ENCODE data around the gene QSOX1. TPM values are rescaled to one million over a fixed set of nuclear protein-coding genes. Genes with fewer than 3 reads are reported as not detected.

QSOX1 gene
- total RNA-seq, 1 donor from 2014 or later = 321 TPM

DNA sequence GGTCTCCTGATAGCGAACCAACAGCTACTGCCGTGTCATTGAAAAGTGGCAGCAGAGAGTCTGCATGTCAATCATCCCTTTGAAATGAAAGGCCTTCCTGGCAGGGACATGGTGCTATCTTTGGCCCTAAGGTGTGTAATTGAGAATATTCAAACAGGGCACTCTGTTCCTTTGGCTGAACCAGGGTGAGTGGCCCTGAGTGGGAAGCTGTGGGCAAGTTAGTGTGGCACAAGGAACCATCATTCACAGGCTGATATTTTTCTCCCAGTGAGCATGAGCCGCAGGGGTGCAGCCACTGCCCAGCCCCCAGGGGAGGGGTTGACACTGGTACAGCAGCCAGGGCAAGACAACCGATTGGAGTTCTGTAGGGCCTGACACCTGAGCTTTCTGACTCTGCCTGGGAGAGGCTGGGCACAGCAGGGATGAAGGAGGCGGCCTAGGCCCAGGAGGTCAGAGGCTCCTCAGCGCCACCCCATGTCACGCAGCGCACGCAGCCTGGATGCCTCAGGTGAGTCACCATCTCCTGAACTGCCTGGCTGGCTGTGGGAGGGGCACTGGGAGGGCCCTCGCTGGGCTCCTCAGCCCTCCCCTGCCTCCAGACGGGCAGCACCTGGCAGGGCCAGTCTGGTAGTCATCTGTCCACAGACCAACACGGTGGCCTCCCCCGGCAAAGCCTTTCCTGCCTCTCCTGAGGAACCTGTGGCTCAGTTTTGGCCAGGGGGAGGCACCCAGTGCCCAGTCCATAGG, 13.2 kb downstream of the QSOX1 start:
- DNase-seq (ENCODE audit: extremely low read depth, low read depth, low spot score) = no peak

GRCh38 chr1:180168786-180169639, 14.3 kb downstream of the QSOX1 start:
- no peak for DNase-seq (ENCODE audit: extremely low read depth, low read depth, low spot score)

- DNase-seq (ENCODE audit: extremely low read depth, low read depth, low spot score) = no peak
Measured at GRCh38 chr1:180169640-180170195, 15.0 kb downstream of the QSOX1 start.

- no peak for DNase-seq (ENCODE audit: extremely low read depth, low read depth, low spot score)
Measured at GRCh38 chr1:180170546-180171151, 16.0 kb downstream of the QSOX1 start.

DNA sequence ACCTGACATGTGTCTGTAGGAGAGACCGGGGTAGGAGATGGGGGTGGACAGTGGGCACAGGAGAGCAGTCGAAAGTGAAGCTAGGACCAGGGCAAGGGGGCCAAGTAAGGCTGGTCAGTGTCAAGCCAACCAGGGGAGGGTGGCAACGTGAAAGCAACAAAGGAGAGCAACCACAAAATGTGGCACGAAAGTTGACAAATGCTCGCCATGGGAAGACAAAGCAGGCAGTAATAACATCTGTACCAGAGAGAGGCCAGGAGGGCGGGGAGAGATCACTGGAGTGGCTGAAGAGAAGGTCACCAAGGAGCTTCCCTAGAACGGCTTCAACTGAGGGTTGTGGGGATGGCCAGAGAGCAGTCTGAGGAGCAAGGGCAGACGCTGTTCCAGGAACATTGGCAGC, 17.0 kb downstream of the QSOX1 start:
- no peak for DNase-seq (ENCODE audit: extremely low read depth, low read depth, low spot score)

DNA sequence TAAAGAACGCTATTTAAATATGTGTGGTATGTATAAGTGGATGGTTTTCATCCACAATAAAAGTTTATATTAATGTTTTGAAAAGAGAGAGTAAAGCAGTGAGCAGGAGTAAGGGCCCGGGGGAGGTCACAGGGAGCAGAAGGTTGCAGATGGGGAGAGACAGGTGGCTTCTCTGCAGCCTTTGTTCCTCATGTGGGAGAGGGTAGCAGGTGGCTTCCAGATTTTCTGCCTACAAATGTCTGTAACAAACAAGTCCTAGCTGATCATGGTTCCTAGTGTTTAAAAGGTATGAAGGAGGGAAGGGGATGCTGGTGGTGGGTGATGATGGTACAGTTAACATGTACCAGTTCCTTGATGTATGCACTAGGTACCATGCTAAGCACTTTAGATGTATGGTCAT, 18.8 kb downstream of the QSOX1 start:
- DNase-seq (ENCODE audit: extremely low read depth, low read depth, low spot score) = no peak

DNA sequence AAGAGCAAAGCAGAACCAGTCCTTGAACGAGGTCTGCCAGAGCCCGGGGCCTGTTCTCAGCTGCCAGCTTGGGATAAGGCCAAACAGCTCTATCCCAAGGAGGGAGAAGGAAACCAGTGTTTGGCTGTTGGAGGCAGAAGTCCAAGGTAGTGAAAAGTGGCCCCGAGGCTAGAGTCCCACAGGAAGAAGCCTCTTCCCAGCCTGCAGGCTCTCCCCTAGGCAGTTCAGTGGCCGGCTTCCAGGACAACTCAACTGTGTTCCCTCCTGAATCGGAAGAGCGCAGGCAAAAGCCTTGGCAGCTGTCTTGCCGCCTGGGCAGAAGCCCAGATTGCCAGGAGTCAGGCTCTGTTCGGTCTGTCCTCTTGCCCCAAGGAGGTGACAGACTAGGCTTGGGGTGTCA, 19.3 kb downstream of the QSOX1 start:
- no peak for DNase-seq (ENCODE audit: extremely low read depth, low read depth, low spot score)

DNA sequence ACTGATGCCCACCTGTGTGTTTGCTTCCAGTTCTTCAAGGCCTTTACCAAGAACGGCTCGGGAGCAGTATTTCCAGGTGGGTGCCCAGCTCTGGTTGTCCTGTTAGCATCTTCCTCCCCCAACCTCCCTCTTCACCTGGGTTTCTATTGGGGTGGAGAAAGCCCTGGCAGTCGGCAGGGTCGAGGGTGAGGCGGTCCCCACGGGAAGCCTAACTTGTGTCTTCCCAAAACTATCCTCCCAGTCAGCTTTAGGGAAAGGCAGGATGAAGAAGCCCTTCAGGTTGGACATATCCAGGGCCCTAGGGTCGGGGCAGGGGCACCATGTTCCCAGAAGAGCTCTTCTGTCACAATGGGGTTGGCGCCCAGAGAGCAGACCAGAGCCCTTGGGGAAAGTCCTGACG, 20.6 kb downstream of the QSOX1 start:
- no peak for DNase-seq (ENCODE audit: extremely low read depth, low read depth, low spot score)

DNA sequence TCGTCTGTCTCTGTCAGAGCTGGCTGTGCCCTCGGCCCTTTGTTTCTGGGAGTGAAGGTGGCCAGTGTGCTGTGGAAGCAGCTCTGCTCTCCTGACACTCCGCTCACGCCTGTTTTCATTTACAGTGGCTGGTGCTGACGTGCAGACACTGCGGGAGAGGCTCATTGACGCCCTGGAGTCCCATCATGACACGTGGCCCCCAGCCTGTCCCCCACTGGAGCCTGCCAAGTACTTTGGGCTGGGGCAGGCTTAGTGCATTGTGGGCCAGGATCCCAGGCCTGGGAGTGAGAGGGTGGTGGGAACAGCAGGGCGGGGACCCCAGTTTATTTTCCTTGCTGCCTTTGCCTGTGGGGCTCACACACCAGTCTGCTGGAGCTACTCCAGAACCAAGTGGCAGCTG, 21.1 kb downstream of the QSOX1 start:
- DNase-seq (ENCODE audit: extremely low read depth, low read depth, low spot score) = no peak

DNA sequence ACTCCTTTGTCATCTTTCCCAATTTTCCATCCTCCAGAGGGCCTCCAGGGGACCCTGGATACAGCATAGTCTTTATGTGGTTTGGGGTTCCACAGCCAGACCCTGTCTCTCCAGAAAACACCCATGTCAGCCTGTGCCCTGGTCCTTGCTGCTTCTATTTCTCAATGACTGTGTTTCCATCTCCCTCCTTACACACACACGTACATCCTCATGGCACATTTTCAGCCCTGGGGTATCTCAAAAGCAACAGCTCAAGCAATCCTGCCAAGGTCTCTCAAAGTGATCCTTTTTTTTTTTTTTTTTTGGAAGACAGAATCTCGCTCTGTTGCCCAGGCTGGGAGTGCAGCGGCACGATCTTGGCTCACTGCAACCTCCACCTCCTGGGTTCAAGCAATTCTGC, 22.3 kb downstream of the QSOX1 start:
- DNase-seq (ENCODE audit: extremely low read depth, low read depth, low spot score) = no peak

DNA sequence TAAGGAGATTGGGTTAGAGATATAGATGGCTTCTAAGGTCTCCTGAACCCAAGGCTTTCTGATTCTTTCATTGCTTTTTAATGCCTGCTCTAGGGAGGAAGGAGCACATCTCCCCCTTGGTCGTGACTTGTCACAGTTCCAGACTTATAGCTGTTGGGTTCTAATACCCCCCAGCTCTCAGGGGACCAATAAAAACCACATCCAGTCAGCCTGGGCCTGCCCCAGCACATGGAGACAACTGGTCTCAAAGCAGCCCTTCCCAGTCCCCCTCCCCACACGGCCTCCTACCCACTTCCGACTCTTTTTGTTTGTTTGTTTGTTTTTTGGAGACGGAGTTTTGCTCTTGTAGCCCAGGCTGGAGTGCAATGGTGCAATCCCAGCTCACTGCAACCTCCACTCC, 23.3 kb downstream of the QSOX1 start:
- DNase-seq (ENCODE audit: extremely low read depth, low read depth, low spot score) = no peak

DNA sequence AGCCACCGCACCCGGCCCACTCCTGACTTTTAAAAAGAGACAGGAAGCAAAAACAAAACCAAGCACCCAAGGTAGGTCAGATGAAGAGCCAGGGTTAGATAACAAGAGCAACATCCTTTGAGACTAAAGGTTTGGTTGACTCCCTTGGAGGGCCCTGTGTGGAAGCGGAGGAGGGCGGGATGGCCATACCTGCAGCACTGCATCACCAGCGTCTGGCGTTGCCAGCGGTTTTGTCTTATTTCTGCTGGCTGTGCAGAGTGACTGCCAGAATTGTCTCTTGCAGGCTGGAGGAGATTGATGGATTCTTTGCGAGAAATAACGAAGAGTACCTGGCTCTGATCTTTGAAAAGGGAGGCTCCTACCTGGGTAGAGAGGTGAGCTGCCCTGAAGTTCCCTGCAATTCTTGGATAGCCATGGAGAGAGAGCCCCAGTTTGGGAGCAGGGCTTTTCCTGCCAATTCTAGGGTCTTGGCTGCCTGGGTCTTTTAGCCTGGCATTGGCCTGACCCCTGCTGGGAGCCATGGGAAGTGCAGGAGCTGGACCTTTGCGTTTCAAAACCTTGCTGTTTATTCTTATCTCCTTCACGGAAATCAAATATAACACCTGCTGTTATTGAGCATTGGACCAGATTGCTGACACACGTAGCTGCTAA, 24.0 kb downstream of the QSOX1 start:
- no peak for DNase-seq (ENCODE audit: extremely low read depth, low read depth, low spot score)

DNA sequence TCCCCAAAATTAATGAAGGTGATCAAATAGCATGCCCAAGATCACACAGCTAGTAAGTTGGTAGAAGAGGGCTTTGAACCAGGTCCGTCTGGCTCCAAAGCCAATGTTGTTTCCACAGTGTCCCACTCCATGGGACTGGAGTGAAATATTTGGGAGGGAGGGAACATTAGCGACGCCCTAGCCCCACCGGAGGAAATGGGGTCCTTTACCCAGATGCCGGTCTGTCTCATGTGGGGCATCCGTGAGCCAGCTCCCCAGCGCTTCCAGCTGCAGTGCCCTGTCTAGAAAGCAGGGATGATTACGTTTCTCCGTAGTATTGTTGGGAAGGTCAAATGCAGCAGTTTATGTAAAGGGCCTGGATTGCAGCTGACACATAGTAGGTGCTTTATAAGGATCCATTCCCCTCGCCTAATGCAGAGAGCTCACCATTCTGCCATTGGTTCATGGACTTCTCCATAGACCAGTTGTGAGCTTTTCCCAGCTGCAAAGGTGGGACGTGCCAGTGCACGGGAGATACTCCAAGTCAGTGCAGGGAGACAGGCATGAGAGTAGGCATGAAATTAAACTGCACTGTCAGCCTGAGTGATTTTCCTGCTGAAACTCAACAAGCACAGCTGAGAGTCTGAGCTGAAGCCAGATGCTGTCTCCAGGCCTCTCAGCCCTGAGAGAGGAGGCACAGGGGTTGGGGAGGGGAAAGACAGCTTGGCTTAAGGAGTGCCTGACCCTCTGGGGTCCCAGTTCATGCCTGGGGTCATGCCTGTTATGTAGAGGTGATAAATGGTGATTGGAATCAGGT, 24.7 kb downstream of the QSOX1 start:
- no peak for DNase-seq (ENCODE audit: extremely low read depth, low read depth, low spot score)

- DNase-seq (ENCODE audit: extremely low read depth, low read depth, low spot score) = no peak
Measured at GRCh38 chr1:180181048-180181447, 26.4 kb downstream of the QSOX1 start.

DNA sequence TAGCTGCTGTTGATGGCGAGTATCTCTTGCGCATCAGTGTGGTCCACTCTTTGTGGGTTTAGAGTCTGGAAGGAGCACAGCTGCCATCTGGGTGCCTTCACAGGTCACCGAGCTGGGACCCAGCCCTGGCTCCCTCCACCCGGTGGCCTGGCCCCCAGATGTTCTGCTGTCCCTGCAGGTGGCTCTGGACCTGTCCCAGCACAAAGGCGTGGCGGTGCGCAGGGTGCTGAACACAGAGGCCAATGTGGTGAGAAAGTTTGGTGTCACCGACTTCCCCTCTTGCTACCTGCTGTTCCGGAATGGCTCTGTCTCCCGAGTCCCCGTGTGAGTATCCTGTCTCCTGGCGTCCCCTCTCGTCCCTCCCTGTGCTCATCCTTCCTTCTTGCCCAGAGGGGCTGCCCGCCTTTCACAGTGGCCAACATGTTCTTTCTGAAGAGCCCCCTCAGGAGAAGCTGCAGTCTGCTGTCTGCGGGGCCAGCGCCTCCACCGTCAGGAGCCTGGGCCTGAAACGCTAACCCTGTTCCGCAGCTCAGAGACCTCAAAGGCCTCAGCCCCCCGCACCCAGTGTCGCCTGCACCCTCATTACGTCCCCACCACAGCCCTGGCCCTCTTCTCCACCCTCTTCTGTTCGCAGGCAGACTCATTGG, 27.4 kb downstream of the QSOX1 start:
- no peak for DNase-seq (ENCODE audit: extremely low read depth, low read depth, low spot score)

- no peak for DNase-seq (ENCODE audit: extremely low read depth, low read depth, low spot score)
Measured at GRCh38 chr1:180182643-180183311, 28.1 kb downstream of the QSOX1 start.

DNA sequence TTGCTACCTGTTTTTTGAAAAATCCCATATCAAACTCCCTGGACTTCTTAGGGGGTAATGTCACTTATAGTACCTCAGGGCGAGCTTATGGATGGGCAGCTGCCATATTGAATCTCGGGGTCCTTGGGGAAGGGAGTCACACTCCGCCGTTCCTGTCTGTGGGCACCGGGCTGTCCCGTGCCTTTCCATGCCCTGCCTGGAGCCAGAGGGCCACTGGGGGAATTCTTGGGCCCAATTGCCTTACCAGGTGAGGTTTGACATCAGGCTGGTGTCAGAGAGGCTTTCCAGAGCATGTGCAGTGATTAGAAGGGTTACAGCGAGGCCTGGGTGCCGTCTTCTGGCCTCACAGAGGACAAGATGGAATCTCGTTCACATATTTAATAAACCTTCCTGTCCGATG, 28.8 kb downstream of the QSOX1 start:
- no peak for DNase-seq (ENCODE audit: extremely low read depth, low read depth, low spot score)

- DNase-seq (ENCODE audit: extremely low read depth, low read depth, low spot score) = no peak
Measured at GRCh38 chr1:180184041-180184440, 29.4 kb downstream of the QSOX1 start.

- DNase-seq (ENCODE audit: extremely low read depth, low read depth, low spot score) = no peak
Measured at GRCh38 chr1:180185281-180185680, 30.6 kb downstream of the QSOX1 start.
